Measurements from ENCODE around the gene LUZP2.

Gene LUZP2

GRCh38 chr11:24496736-24497725 lies at the start of gene LUZP2:
LUZP2 (plus strand) TSS chr11:24497053.
- DNase-seq (ENCODE audit: low read depth in 3 of 3) = no peak

- DNase-seq (ENCODE audit: low read depth in 3 of 3) = no peak
These were observed 43.6 kb upstream of the LUZP2 start for GRCh38 chr11:24453129-24453718.

GRCh38 chr11:24457985-24458384 lies 38.9 kb upstream of the LUZP2 start:
- DNase-seq (ENCODE audit: low read depth in 3 of 3) = no peak

GRCh38 chr11:24470431-24470830 lies 26.4 kb upstream of the LUZP2 start:
- DNase-seq (ENCODE audit: low read depth in 3 of 3) = no peak

GRCh38 chr11:24471084-24471483 lies 25.8 kb upstream of the LUZP2 start:
- DNase-seq (ENCODE audit: low read depth in 3 of 3) = no peak

- DNase-seq (ENCODE audit: low read depth in 3 of 3) = no peak
These were observed 18.1 kb upstream of the LUZP2 start for GRCh38 chr11:24478718-24479117.

GRCh38 chr11:24489477-24489876 lies 7.4 kb upstream of the LUZP2 start:
- DNase-seq (ENCODE audit: low read depth in 3 of 3) = no peak

- DNase-seq (ENCODE audit: low read depth in 3 of 3) = no peak
These were observed 492 bp upstream of the LUZP2 start for GRCh38 chr11:24496386-24496735.

GRCh38 chr11:24497831-24498230 lies 978 bp downstream of the LUZP2 start:
- no peak for DNase-seq (ENCODE audit: low read depth in 3 of 3)

- DNase-seq (ENCODE audit: low read depth in 3 of 3) = no peak
These were observed 5.6 kb downstream of the LUZP2 start for GRCh38 chr11:24502425-24502824.

GRCh38 chr11:24509114-24509513 lies 12.3 kb downstream of the LUZP2 start:
- no peak for DNase-seq (ENCODE audit: low read depth in 3 of 3)

GRCh38 chr11:24511511-24511910 lies 14.7 kb downstream of the LUZP2 start:
- no peak for DNase-seq (ENCODE audit: low read depth in 3 of 3)

- DNase-seq (ENCODE audit: low read depth in 3 of 3) = no peak
These were observed 16.8 kb downstream of the LUZP2 start for GRCh38 chr11:24513479-24514218.

GRCh38 chr11:24514219-24514594 lies 17.4 kb downstream of the LUZP2 start:
- no peak for DNase-seq (ENCODE audit: low read depth in 3 of 3)

GRCh38 chr11:24515632-24516031 lies 18.8 kb downstream of the LUZP2 start:
- no peak for DNase-seq (ENCODE audit: low read depth in 3 of 3)

- no peak for DNase-seq (ENCODE audit: low read depth in 3 of 3)
These were observed 19.8 kb downstream of the LUZP2 start for GRCh38 chr11:24516638-24517037.

GRCh38 chr11:24521601-24522000 lies 24.7 kb downstream of the LUZP2 start:
- DNase-seq (ENCODE audit: low read depth in 3 of 3) = no peak

- DNase-seq (ENCODE audit: low read depth in 3 of 3) = no peak
These were observed 27.3 kb downstream of the LUZP2 start for GRCh38 chr11:24524156-24524555.

- no peak for DNase-seq (ENCODE audit: low read depth in 3 of 3)
These were observed 34.7 kb downstream of the LUZP2 start for GRCh38 chr11:24531528-24531927.

- no peak for DNase-seq (ENCODE audit: low read depth in 3 of 3)
These were observed 46.9 kb downstream of the LUZP2 start for GRCh38 chr11:24543771-24544170.

GRCh38 chr11:24556693-24557092 lies 59.8 kb downstream of the LUZP2 start:
- no peak for DNase-seq (ENCODE audit: low read depth in 3 of 3)

- DNase-seq (ENCODE audit: low read depth in 3 of 3) = no peak
These were observed 62.5 kb downstream of the LUZP2 start for GRCh38 chr11:24559315-24559714.

GRCh38 chr11:24560324-24560723 lies 63.5 kb downstream of the LUZP2 start:
- no peak for DNase-seq (ENCODE audit: low read depth in 3 of 3)
